DND-41 (cell line): ENCODE data around the gene SLC13A5.

Source experiments
- CTCF ChIP-seq: IDR thresholded peaks from 2 replicates; pipeline ENCODE4 v1.5.1; 2012; ENCODE audit warnings: borderline replicate concordance, low read length, moderate library complexity, mild to moderate bottlenecking; ENCODE audit not compliant: poor library complexity, severe bottlenecking; ENCODE audit errors: extremely low read depth
- EZH2 ChIP-seq: IDR thresholded peaks from 3 replicates; pipeline ENCODE4 v1.6.1; 2012; ENCODE audit warnings: borderline replicate concordance, low read depth, mild to moderate bottlenecking, moderate library complexity, low read length, inconsistent platforms; ENCODE audit not compliant: severe bottlenecking

DNA sequence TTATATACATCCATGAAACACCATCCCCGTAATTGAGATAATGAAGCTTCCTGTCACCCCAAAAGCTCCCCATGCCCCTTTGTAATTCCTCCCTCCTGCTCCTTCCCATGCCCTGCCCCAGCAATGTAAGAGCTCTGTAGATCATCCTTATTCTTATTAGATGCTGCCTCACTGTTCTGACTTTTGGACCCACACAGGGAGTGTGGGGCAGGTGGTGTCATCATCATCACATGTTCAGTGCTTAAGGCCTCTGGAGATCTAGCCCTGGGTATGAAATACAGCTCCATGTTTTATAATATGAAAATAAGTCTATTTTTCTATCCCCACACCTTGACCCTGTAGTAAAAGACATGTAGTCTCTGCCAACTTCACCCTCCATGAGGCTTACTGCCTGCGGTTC, 44.6 kb upstream of the SLC13A5 start:
- TF ChIP-seq CTCF (no peak), EZH2 (no peak)
